ENCODE data around the gene DCST2. TPM values are rescaled to one million over a fixed set of nuclear protein-coding genes. Genes with fewer than 3 reads are reported as not detected.

Gene DCST2
- total RNA-seq, 1 donor from 2014 or later: 2.2 TPM

DNA sequence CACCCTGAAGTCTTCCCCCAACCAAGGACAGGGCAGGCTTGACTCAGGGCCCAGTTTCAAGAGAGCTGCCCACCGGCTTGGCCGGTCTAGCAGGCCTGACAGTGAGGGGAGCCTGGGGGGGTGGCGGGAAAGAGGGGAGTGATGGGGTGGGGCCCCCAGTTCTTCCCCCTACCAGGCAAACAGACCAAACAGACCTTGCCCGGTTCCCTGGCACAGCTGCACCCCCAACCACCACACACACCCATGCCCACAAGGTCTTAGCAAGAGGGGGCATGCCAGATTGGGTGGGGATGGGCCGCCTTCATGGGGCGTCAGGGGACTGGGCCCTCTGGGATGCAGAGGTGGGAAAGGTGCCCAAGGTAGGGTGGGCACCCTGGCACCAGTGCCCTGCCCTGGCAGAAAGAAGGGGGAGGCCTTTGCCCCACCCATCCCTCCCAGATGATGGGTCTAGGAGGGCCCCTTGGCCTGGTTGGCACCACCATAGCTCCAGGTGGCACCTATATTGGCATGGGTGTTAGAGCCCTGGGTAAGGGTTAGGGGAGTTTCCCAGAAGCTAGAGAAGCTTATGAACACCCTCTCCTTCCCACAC is 22.1 kb downstream of the DCST2 start:
- Mint-ChIP-seq H3K27ac (no peak overlapping the region), H3K36me3 (ENCODE audit: insufficient read depth) (peaks cover 3% of the 10 kb centered on the region), H3K9me3 (ENCODE audit: low read depth) (no peaks in the 10 kb centered on the region), H3K27me3 (no peaks in the 10 kb centered on the region), H3K4me3 (ENCODE audit: low read depth) (no peak overlapping the region), H3K4me1 (ENCODE audit: low read depth) (peaks cover 4% of the 10 kb centered on the region)
- TF ChIP-seq, protein P1, sequence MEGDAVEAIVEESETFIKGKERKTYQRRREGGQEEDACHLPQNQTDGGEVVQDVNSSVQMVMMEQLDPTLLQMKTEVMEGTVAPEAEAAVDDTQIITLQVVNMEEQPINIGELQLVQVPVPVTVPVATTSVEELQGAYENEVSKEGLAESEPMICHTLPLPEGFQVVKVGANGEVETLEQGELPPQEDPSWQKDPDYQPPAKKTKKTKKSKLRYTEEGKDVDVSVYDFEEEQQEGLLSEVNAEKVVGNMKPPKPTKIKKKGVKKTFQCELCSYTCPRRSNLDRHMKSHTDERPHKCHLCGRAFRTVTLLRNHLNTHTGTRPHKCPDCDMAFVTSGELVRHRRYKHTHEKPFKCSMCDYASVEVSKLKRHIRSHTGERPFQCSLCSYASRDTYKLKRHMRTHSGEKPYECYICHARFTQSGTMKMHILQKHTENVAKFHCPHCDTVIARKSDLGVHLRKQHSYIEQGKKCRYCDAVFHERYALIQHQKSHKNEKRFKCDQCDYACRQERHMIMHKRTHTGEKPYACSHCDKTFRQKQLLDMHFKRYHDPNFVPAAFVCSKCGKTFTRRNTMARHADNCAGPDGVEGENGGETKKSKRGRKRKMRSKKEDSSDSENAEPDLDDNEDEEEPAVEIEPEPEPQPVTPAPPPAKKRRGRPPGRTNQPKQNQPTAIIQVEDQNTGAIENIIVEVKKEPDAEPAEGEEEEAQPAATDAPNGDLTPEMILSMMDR (IDR thresholded peaks at IDR 0.05; ENCODE audit: unreplicated experiment): no peak
- DNase-seq (ENCODE audit: low spot score, unreplicated experiment): no peak

DNA sequence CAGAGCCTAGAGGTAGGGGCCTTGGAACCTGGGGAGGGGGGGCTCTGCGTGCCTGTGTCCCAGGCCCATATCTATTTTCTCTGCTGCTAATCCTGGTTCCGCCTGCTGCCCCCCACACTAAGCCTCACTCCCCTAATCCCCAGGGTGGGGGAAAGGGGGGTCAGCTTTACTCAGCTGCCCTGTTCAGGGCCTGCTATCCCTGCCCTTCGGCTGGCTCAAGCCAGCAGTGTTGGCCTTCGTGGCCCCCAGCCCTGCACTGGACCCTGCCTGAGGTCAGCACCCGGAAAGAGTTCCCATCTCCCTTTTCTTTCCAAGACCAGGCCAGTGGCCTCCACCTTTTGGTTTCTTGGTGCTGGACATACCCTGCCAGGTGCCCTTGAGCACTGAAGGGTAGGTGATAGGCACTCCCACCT is 22.6 kb downstream of the DCST2 start:
- Mint-ChIP-seq H3K27ac (no peak overlapping the region), H3K4me3 (ENCODE audit: low read depth) (no peak overlapping the region), H3K9me3 (ENCODE audit: low read depth) (no peaks in the 10 kb centered on the region), H3K27me3 (no peaks in the 10 kb centered on the region), H3K4me1 (ENCODE audit: low read depth) (peaks cover 6% of the 10 kb centered on the region), H3K36me3 (ENCODE audit: insufficient read depth) (peaks cover 3% of the 10 kb centered on the region)
- DNase-seq (ENCODE audit: low spot score, unreplicated experiment): no peak
- TF ChIP-seq, protein P1 (IDR thresholded peaks at IDR 0.05; ENCODE audit: unreplicated experiment): no peak

DNA sequence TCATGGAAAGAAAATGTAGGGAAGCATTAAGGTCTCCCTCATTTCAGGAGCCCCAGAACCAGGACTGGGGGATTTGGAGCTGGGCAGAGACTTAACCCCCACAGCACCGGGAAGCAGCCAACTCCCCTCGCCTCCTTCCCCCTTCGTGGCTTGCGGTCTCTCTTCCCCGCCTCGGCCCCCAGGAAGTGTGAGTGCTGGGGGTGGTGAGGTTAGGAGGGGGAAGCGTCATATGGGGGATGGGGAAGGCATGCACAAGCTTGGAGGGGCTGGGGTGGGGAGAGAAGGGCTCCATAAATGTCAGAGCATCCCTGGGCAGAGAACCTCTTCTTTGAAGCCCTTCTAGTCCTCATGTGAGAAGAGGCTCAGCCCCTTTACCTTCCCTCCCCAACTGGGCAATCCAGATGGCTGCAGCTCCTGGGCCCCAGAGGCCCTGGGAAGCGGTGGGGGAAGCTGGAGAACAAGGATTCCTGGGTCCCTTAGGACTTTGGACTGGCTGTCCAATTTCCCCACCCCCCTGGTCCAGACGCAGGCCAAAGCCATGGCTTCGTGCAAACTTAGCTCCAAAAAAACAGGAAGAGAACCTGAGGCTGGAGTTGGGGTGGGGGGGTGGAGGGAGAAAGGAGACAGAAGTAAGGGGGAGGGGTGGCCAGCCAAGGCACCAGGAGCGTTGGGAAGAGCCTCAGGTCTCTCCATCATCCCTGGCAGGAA is 23.2 kb downstream of the DCST2 start:
- Mint-ChIP-seq H3K27me3 (no peaks in the 10 kb centered on the region), H3K9me3 (ENCODE audit: low read depth) (no peaks in the 10 kb centered on the region), H3K4me1 (ENCODE audit: low read depth) (peaks cover 6% of the 10 kb centered on the region), H3K27ac (no peak overlapping the region), H3K4me3 (ENCODE audit: low read depth) (no peak overlapping the region), H3K36me3 (ENCODE audit: insufficient read depth) (no peaks in the 10 kb centered on the region)
- TF ChIP-seq, protein P1 (IDR thresholded peaks at IDR 0.05; ENCODE audit: unreplicated experiment): no peak
- no peak for DNase-seq (ENCODE audit: low spot score, unreplicated experiment)

DNA sequence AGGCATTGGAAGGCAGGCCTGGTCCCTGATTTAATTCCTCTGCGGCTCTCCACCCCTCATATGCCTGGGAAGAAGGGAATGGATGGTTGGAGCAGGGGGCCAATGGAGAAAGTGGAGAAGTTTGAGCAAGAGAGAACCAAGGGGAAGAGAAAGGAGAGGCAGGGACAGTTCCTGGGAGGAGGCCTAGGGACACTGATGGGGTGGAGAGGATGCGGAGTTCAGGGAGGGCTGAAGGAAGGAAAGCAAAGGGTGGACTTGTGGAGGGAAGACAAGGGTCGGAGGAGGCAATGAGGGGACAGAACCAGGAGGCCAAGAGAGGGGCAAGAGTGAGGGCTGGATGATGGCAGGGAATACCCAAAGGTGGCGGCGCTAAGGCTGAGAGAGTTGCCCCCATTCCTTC is 23.8 kb downstream of the DCST2 start:
- Mint-ChIP-seq H3K36me3 (ENCODE audit: insufficient read depth) (no peaks in the 10 kb centered on the region), H3K27ac (no peak overlapping the region), H3K4me3 (ENCODE audit: low read depth) (no peak overlapping the region), H3K27me3 (no peaks in the 10 kb centered on the region), H3K9me3 (ENCODE audit: low read depth) (no peaks in the 10 kb centered on the region), H3K4me1 (ENCODE audit: low read depth) (peaks cover 6% of the 10 kb centered on the region)
- TF ChIP-seq, protein P1 (IDR thresholded peaks at IDR 0.05; ENCODE audit: unreplicated experiment): no peak
- no peak for DNase-seq (ENCODE audit: low spot score, unreplicated experiment)

DNA sequence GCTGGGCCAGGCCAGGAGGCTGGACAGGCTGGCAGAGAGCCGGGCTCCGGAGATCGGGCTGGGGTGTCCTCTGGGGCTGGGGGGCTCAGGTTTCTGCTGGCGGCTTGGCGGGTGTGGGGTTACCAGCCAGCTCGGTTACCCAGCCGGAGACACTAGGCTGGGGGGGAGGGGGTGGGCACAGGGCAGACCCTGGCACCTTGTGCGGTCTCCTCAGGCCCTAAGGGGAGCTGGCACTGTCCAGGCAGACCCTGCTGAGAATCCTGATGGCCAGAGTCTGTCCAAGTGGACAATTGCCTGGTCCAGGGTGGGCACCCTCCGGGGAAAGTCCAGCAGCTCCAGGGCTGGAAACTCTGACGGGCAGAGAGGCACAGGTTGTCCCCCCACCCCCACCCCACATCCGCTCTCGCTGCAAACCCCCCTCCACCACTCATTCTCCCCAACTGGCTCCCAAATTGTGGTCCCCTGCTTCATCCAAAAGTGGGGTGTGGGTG is 24.3 kb downstream of the DCST2 start:
- Mint-ChIP-seq H3K36me3 (ENCODE audit: insufficient read depth) (no peaks in the 10 kb centered on the region), H3K27me3 (no peaks in the 10 kb centered on the region), H3K4me1 (ENCODE audit: low read depth) (peaks cover 10% of the 10 kb centered on the region), H3K4me3 (ENCODE audit: low read depth) (no peak overlapping the region), H3K9me3 (ENCODE audit: low read depth) (no peaks in the 10 kb centered on the region), H3K27ac (peak overlapping the region; percentile 41)
- TF ChIP-seq, protein P1 (IDR thresholded peaks at IDR 0.05; ENCODE audit: unreplicated experiment): no peak
- DNase-seq (ENCODE audit: low spot score, unreplicated experiment): no peak
